HepG2 (cell line): ENCODE data around the gene CYP46A1. TPM values are rescaled to one million over a fixed set of nuclear protein-coding genes. Genes with fewer than 3 reads are reported as not detected.

Experiments used
- KAT7 ChIP-seq: IDR thresholded peaks from 2 replicates; pipeline ENCODE4 v1.6.1; 2018; ENCODE audit warnings: borderline replicate concordance, missing compliant biosample characterization
- KDM4B ChIP-seq: sonication (generic); formaldehyde crosslinking; IDR thresholded peaks from 2 replicates; pipeline ENCODE4 v1.4.0; 2020; ENCODE audit warnings: missing genetic modification reagents
- RBAK ChIP-seq: sonication (generic); formaldehyde crosslinking; IDR thresholded peaks from 2 replicates; pipeline ENCODE4 v1.5.1; 2020; ENCODE audit warnings: mild to moderate bottlenecking, missing genetic modification reagents
- ZMYM2 ChIP-seq: sonication (generic); formaldehyde crosslinking; IDR thresholded peaks from 2 replicates; pipeline ENCODE4 v1.8.0; 2022; ENCODE audit warnings: mild to moderate bottlenecking, missing genetic modification reagents
- ZNF136 ChIP-seq: sonication (generic); formaldehyde crosslinking; IDR thresholded peaks from 2 replicates; pipeline ENCODE4 v1.8.1; 2022; ENCODE audit warnings: low read depth, mild to moderate bottlenecking, moderate library complexity, missing genetic modification reagents
- ZNF337 ChIP-seq: sonication (generic); formaldehyde crosslinking; IDR thresholded peaks from 2 replicates; pipeline ENCODE4 v1.5.1; 2020; ENCODE audit warnings: missing genetic modification reagents, low read depth, mild to moderate bottlenecking, borderline replicate concordance
- ZNF33B ChIP-seq: sonication (generic); formaldehyde crosslinking; IDR thresholded peaks from 2 replicates; pipeline ENCODE4 v1.5.1; 2020; ENCODE audit warnings: mild to moderate bottlenecking, missing genetic modification reagents
- ZNF557 ChIP-seq: sonication (generic); formaldehyde crosslinking; IDR thresholded peaks from 2 replicates; pipeline ENCODE4 v1.4.0; 2020; ENCODE audit warnings: missing genetic modification reagents
- ZNF577 ChIP-seq: sonication (generic); formaldehyde crosslinking; IDR thresholded peaks from 2 replicates; pipeline ENCODE4 v1.4.0; 2020; ENCODE audit warnings: mild to moderate bottlenecking, low read depth, missing genetic modification reagents, borderline replicate concordance
- ZNF782 ChIP-seq: sonication (generic); formaldehyde crosslinking; IDR thresholded peaks from 2 replicates; pipeline ENCODE4 v1.4.0; 2020; ENCODE audit warnings: missing genetic modification reagents, mild to moderate bottlenecking, borderline replicate concordance
- polyA plus RNA-seq, 8 experiments: library from polyadenylated mRNA; depleted of rRNA in 3 of 8; stranded (reverse) in 7 of 8; unstranded in 1 of 8; fragments of >200 nt; fragmentation: Illumina TruSeq in 4 of 8; extraction: Trizol in 4 of 8; gene quantifications; 2 replicates each; pipeline versions ENCODE4 v1.2.1 to v1.2.3, GENCODE V29; 2011 to 2016; ENCODE audit warnings: low read depth in 4 of 8, missing spikeins in 1 of 8, mixed read lengths in 1 of 8; ENCODE audit not compliant: insufficient read depth in 1 of 8
- total RNA-seq, 5 experiments: library from RNA; depleted of rRNA; stranded (reverse); fragments of >200 nt; fragmentation: Illumina TruSeq; extraction: Trizol; gene quantifications; 2 replicates each; pipeline ENCODE4 v1.2.3, GENCODE V29; 2016; ENCODE audit warnings: low read depth in 1 of 5
- TF ChIP-seq, protein P1 (sequence below): sonication (generic); formaldehyde crosslinking; IDR thresholded peaks from 2 replicates; pipeline ENCODE4 v1.8.0; 2023; ENCODE audit warnings: mild to moderate bottlenecking, missing genetic modification reagents
- TF ChIP-seq, protein P2 (sequence below): sonication (generic); formaldehyde crosslinking; IDR thresholded peaks from 2 replicates; pipeline ENCODE4 v1.5.0; 2020; ENCODE audit warnings: missing genetic modification reagents
- TF ChIP-seq, protein P3 (sequence below): sonication (generic); IDR thresholded peaks from 2 replicates; pipeline ENCODE4 v1.6.1; 2016; ENCODE audit warnings: low read depth, borderline replicate concordance
- TF ChIP-seq, protein P4 (sequence below): sonication (generic); formaldehyde crosslinking; IDR thresholded peaks from 2 replicates; pipeline ENCODE4 v1.4.0; 2020; ENCODE audit warnings: mild to moderate bottlenecking, missing genetic modification reagents
- TF ChIP-seq, protein P5 (sequence below): sonication (generic); formaldehyde crosslinking; IDR thresholded peaks from 2 replicates; pipeline ENCODE4 v1.8.1; 2023; ENCODE audit warnings: mild to moderate bottlenecking, missing genetic modification reagents, borderline replicate concordance
- TF ChIP-seq, protein P6 (sequence below): sonication (generic); formaldehyde crosslinking; IDR thresholded peaks from 2 replicates; pipeline ENCODE4 v1.5.0; 2020; ENCODE audit warnings: missing genetic modification reagents, mild to moderate bottlenecking, borderline replicate concordance
- TF ChIP-seq, protein P7 (sequence below): sonication (generic); formaldehyde crosslinking; IDR thresholded peaks from 2 replicates; pipeline ENCODE4; 2020; ENCODE audit warnings: missing genetic modification reagents, mild to moderate bottlenecking, borderline replicate concordance
- TF ChIP-seq, protein P8 (sequence below): sonication (generic); formaldehyde crosslinking; IDR thresholded peaks from 2 replicates; pipeline ENCODE4 v1.4.0; 2020; ENCODE audit warnings: mild to moderate bottlenecking, missing genetic modification reagents, borderline replicate concordance

The CYP46A1 gene
- total and polyA plus RNA-seq, 2 of the 13 experiments (the other 11 are each of a cell fraction or from before 2014, with no cell fraction given), result not detected

DNA sequence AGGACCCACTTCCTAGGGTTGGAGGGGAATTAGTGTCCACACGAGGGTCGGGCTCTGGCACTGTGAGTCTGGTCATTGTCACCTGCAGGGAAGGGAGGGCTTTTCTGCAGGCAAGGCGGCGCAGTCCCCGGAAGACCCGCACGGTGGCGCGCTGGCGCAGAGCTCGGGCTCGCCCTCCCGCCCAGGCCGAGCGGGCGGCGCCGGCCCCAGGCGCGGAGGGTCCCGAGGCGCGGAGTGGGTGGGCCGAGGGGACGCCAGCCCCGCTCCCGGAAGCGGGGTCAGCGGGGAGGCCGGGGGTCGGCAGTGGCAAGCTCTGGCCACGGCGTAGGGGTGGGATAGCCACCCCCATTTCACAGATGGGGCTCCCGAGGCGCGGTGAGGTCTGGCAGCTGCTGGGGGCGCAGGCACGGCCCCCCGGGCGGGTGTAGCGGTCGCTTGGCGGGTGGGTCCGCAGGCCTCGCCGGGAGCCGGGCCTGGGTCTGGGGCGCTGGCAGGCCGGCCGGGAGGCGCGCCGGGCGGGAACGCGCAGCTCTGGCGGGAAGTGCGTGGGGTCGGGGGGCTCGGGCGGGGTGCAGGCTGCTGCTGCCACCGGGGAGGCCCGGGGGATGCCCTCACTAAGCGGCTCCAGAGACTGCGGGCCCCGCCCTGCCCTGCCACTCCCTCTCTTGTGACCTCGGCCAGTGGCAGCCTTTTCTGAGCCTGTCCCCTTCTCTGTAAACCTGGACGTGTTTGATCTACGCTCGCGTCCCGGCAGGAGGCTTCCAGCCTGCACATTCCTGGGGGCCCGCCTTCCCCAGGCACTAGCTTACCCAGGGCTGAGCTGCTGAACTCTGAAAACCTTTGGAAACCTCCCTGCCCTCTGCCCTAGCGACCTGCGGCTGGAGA, 46.1 kb downstream of the CYP46A1 start (continued):
- TF ChIP-seq, protein P1, sequence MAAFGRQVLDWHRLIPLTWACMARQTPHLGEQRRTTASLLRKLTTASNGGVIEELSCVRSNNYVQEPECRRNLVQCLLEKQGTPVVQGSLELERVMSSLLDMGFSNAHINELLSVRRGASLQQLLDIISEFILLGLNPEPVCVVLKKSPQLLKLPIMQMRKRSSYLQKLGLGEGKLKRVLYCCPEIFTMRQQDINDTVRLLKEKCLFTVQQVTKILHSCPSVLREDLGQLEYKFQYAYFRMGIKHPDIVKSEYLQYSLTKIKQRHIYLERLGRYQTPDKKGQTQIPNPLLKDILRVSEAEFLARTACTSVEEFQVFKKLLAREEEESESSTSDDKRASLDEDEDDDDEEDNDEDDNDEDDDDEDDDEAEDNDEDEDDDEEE, result no peak
- no peak for TF ChIP-seq RBAK (CRISPR knock-in tag)
- no peak for TF ChIP-seq ZNF557 (CRISPR knock-in tag)
- TF ChIP-seq, protein P2, sequence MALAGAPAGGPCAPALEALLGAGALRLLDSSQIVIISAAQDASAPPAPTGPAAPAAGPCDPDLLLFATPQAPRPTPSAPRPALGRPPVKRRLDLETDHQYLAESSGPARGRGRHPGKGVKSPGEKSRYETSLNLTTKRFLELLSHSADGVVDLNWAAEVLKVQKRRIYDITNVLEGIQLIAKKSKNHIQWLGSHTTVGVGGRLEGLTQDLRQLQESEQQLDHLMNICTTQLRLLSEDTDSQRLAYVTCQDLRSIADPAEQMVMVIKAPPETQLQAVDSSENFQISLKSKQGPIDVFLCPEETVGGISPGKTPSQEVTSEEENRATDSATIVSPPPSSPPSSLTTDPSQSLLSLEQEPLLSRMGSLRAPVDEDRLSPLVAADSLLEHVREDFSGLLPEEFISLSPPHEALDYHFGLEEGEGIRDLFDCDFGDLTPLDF (CRISPR knock-in tag), result no peak
- no peak for TF ChIP-seq KAT7 (CRISPR knock-in tag)
- 0 out of 2 replicates have a peak, but pooled peaks have one; percentile 21 for TF ChIP-seq ZMYM2
- TF ChIP-seq, protein P3, sequence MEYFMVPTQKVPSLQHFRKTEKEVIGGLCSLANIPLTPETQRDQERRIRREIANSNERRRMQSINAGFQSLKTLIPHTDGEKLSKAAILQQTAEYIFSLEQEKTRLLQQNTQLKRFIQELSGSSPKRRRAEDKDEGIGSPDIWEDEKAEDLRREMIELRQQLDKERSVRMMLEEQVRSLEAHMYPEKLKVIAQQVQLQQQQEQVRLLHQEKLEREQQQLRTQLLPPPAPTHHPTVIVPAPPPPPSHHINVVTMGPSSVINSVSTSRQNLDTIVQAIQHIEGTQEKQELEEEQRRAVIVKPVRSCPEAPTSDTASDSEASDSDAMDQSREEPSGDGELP, result peak; percentile 67; the same call in 1 of the 2 replicates
- TF ChIP-seq ZNF33B (CRISPR knock-in tag), result no peak
- TF ChIP-seq, protein P4, sequence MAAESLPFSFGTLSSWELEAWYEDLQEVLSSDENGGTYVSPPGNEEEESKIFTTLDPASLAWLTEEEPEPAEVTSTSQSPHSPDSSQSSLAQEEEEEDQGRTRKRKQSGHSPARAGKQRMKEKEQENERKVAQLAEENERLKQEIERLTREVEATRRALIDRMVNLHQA, result no peak
- TF ChIP-seq, protein P5, sequence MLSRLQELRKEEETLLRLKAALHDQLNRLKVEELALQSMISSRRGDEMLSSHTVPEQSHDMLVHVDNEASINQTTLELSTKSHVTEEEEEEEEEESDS (CRISPR knock-in tag), result no peak
- TF ChIP-seq, protein P6, sequence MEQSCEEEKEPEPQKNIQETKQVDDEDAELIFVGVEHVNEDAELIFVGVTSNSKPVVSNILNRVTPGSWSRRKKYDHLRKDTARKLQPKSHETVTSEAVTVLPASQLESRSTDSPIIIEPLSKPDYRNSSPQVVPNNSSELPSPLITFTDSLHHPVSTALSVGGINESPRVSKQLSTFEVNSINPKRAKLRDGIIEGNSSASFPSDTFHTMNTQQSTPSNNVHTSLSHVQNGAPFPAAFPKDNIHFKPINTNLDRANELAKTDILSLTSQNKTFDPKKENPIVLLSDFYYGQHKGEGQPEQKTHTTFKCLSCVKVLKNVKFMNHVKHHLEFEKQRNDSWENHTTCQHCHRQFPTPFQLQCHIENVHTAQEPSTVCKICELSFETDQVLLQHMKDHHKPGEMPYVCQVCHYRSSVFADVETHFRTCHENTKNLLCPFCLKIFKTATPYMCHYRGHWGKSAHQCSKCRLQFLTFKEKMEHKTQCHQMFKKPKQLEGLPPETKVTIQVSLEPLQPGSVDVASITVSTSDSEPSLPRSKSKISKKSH (CRISPR knock-in tag), result no peak
- TF ChIP-seq ZNF782 (CRISPR knock-in tag), result no peak
- TF ChIP-seq ZNF337, result no peak
- TF ChIP-seq KDM4B (CRISPR knock-in tag), result no peak
- TF ChIP-seq, protein P7, sequence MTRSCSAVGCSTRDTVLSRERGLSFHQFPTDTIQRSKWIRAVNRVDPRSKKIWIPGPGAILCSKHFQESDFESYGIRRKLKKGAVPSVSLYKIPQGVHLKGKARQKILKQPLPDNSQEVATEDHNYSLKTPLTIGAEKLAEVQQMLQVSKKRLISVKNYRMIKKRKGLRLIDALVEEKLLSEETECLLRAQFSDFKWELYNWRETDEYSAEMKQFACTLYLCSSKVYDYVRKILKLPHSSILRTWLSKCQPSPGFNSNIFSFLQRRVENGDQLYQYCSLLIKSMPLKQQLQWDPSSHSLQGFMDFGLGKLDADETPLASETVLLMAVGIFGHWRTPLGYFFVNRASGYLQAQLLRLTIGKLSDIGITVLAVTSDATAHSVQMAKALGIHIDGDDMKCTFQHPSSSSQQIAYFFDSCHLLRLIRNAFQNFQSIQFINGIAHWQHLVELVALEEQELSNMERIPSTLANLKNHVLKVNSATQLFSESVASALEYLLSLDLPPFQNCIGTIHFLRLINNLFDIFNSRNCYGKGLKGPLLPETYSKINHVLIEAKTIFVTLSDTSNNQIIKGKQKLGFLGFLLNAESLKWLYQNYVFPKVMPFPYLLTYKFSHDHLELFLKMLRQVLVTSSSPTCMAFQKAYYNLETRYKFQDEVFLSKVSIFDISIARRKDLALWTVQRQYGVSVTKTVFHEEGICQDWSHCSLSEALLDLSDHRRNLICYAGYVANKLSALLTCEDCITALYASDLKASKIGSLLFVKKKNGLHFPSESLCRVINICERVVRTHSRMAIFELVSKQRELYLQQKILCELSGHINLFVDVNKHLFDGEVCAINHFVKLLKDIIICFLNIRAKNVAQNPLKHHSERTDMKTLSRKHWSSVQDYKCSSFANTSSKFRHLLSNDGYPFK (CRISPR knock-in tag), result no peak
- TF ChIP-seq, protein P8, sequence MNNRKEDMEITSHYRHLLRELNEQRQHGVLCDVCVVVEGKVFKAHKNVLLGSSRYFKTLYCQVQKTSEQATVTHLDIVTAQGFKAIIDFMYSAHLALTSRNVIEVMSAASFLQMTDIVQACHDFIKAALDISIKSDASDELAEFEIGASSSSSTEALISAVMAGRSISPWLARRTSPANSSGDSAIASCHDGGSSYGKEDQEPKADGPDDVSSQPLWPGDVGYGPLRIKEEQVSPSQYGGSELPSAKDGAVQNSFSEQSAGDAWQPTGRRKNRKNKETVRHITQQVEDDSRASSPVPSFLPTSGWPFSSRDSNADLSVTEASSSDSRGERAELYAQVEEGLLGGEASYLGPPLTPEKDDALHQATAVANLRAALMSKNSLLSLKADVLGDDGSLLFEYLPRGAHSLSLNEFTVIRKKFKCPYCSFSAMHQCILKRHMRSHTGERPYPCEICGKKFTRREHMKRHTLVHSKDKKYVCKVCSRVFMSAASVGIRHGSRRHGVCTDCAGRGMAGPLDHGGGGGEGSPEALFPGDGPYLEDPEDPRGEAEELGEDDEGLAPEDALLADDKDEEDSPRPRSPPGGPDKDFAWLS (CRISPR knock-in tag), result no peak
- TF ChIP-seq ZNF577 (CRISPR knock-in tag), result no peak
- TF ChIP-seq ZNF136 (CRISPR knock-in tag), result no peak
